ENCODE data around the gene AGAP3.

DNA sequence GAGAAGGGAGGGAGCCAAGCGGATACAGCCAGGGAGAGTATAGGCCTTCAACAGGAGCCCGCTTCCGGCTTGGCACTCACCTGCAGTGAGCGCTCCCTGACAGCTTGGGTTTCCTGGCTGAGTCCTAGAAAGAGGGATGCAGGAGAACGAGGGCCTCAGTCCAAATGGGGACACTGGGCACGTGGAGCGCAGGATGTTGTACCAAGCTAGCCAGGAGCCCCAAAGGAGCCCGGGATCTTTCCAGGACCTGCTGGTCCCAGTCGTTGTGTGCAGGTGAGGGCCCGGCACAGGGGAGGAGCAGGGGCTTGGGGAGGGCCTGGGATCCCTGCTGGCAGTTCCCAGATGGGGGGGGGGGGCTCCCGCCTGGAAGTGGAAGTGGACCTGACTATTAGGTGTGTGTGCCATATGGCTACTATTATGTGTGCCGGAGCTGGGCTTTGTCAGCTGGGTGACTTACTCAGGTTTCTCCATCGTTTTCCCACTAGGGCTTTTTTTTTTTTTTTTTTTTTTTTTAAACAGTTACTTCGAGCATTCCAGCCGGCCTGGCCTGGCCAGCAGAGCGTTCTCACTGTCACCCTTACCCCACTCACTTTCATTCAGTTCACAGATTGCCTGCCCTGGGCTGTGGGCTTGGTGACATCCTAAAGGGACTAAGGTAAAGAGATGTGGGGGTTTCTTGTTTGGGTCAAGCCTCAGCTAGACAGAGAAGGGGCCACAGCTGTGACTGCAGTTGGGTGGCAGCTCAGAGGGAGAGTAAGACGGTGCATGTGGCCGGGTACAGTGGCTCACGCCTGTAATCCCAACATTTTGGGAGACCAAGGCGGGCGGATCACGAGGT is 3.8 kb downstream of the AGAP3 start:
- TF ChIP-seq EZH2 (IDR thresholded peaks at IDR 0.05; ENCODE audit: borderline replicate concordance, insufficient read depth, low read depth, low read length, poor library complexity, severe bottlenecking), result no peak
- TF ChIP-seq, protein P1, sequence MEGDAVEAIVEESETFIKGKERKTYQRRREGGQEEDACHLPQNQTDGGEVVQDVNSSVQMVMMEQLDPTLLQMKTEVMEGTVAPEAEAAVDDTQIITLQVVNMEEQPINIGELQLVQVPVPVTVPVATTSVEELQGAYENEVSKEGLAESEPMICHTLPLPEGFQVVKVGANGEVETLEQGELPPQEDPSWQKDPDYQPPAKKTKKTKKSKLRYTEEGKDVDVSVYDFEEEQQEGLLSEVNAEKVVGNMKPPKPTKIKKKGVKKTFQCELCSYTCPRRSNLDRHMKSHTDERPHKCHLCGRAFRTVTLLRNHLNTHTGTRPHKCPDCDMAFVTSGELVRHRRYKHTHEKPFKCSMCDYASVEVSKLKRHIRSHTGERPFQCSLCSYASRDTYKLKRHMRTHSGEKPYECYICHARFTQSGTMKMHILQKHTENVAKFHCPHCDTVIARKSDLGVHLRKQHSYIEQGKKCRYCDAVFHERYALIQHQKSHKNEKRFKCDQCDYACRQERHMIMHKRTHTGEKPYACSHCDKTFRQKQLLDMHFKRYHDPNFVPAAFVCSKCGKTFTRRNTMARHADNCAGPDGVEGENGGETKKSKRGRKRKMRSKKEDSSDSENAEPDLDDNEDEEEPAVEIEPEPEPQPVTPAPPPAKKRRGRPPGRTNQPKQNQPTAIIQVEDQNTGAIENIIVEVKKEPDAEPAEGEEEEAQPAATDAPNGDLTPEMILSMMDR (IDR thresholded peaks at IDR 0.05), result no peak
